MM.1S (cell line): Measurements from ENCODE around the gene TFRC.
"Not testable (repeated sequence)": the region's sequence is repeated elsewhere in the genome, so short reads cannot be mapped to it uniquely, and the experiment has no call there.

Source experiments
- EZH2 ChIP-seq: fragments of 300-600 bp; sonication (generic); optimal IDR thresholded peaks from 2 replicates; pipeline ENCODE3; 2017; ENCODE audit warnings: low read depth, mild to moderate bottlenecking, antibody characterized with exemption, low read length, mixed read lengths
- TF ChIP-seq, protein P1 (sequence below): fragments of 300-600 bp; sonication (generic); IDR thresholded peaks from 2 replicates; pipeline ENCODE4 v1.5.1; 2016; ENCODE audit warnings: antibody characterized with exemption, low read length, mixed read lengths

DNA sequence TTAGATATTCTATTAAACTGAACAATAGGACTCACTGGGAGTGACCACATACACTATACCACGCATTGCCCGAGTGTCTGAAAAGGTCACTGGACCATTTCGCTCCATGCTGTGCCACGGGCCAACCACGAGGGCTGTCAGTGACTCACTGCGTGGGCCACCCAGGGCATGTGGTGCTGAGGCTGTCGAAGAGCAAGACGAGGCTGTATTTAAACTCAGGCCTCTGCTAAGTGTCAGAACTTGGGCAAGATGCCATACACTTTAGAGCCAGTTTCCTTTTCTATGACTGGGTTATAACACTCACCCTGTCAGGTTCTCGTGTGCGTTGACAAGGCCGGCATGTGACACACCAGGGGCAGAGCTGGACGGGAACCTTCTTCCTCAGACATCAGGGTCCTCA is 62.3 kb downstream of the TFRC start:
- TF ChIP-seq, protein P1, sequence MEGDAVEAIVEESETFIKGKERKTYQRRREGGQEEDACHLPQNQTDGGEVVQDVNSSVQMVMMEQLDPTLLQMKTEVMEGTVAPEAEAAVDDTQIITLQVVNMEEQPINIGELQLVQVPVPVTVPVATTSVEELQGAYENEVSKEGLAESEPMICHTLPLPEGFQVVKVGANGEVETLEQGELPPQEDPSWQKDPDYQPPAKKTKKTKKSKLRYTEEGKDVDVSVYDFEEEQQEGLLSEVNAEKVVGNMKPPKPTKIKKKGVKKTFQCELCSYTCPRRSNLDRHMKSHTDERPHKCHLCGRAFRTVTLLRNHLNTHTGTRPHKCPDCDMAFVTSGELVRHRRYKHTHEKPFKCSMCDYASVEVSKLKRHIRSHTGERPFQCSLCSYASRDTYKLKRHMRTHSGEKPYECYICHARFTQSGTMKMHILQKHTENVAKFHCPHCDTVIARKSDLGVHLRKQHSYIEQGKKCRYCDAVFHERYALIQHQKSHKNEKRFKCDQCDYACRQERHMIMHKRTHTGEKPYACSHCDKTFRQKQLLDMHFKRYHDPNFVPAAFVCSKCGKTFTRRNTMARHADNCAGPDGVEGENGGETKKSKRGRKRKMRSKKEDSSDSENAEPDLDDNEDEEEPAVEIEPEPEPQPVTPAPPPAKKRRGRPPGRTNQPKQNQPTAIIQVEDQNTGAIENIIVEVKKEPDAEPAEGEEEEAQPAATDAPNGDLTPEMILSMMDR: not testable (repeated sequence)
- TF ChIP-seq EZH2: not testable (repeated sequence)
